NCI-H2171 treated with DMSO at 0.1 percent for 48 hours (cell line): ENCODE measurements around the gene UFSP1.
A peak's percentile ranks its signal among the peaks of the same experiment; 100 is the strongest.

ENCODE experiments used
- DNase-seq: peaks from one replicate; lab custom pipeline; 2025; lab: John Stamatoyannopoulos, UW

Gene UFSP1

DNA sequence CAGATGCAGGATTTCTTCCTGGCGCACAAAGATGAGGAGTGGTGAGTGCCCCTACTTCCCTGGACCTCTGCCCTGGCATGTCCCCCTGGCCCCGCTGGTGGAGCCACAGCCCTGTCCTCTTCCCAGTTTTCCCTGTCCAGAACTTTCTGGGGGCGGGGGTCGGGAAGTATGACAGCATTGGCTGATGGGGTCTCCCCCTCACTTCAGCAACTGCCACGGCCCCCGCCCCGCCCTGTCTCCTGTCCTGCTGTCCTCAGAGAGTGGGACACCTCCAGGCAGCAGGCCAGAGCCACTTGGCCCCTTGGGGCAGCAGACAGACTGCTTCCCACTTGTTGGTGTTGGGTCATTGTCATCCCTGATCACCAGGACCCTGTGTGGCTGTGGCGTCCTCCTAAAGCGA lies 7.3 kb downstream of the UFSP1 start:
- DNase-seq, result no peak

DNA sequence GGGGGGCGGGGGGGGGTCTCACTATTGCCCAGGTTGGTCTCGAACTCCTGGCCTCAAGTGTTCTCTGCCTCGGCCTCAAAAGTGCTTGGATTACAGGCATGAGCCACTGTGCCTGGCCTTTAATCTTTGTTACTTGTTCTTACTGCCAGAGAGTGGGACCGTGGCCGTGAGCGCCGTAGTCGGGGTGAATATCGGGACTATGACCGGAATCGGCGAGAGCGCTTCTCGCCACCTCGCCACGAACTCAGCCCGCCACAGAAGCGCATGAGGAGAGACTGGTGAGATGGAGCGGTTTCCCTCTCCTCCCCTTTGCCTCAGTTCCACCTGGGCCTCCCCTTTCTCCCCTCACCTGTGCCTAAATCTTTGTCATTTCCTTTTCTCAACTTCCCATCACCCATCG lies 8.4 kb downstream of the UFSP1 start:
- no peak for DNase-seq

DNA sequence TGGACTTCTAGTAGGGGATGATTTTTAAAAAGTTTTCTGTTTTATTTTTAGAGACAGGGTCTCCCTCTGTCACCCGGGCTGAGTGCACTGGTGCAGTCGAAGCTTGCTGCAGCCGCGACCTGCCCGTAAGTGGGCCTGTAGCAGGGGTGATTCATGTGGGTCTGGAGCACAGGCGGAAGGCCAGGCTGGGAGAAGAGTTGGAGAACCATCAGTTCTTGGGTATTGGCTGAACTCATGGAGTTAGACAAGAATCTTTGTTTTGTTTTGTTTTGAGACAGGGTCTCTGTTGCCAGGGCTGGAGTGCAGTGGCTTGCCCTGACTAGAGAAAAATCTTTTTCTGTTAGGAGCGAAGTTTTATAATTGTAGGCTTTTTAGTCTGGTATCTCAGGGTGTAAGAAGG lies 8.9 kb downstream of the UFSP1 start:
- DNase-seq, result no peak

DNA sequence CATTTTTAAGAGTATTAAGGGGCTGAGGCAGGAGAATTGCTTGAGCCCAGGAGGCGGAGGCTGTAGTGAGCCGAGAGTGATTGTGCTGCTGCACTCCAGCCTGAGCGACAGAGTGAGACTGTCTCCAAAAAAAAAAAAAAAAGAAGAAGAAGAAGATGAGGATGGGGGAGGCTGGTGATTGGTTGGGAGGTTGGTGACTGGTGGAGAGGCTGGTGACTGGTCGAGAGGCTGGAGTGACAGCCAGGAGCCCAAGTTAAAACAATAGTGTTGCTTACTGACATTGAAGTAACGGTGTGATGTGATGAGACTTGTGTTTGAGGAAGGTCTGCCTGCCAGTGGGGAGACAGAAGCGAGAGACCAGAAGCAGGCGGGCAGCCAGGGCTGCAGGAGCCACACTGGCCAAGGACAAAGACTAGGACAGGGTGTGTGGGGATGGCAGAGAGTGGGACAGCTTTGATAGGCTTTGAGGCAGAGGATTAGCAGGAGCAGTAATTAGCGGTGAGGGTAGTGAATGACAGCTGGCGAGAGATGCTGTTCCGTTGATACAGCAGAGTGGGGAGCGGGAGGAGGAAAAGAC lies 9.7 kb downstream of the UFSP1 start:
- DNase-seq, result no peak

DNA sequence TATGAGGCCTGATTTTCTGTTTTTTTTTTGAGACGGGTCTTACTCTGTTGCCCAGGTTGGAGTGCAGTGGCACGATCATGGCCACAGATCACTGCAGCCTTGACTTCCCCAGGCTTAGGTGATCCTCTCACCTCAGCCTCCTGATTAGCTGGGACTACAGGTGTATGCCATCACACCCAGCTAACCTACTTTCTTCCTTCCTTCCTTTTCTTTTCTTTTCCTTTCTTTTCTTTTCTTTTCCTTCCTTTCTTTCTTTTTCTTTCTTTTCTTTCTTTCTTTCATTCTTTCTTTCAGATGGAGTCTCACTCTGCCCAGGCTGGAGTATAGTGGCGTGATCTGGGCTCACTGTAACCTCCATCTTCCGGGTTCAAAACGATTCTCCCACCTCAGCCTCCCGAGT lies 10.8 kb downstream of the UFSP1 start:
- no peak for DNase-seq

DNA sequence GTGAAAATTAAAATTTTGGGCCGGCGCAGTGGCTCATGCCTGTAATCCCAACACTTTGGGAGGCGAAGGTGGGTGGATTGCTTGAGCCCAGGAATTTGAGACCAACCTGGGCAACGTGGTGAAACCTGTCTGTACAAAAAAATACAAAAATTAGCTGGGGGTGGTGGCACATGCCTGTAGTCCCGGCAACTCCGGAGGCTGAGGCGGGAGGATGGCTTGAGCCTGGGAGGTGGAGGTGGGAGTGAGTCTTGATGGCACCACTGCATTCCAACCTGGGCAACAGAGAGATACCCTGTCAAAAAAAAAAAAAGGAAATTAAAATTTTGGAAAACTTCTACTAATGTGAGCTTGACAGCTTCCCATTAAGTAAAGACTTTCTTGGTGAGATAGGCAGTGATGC lies 11.5 kb downstream of the UFSP1 start:
- DNase-seq, result no peak

DNA sequence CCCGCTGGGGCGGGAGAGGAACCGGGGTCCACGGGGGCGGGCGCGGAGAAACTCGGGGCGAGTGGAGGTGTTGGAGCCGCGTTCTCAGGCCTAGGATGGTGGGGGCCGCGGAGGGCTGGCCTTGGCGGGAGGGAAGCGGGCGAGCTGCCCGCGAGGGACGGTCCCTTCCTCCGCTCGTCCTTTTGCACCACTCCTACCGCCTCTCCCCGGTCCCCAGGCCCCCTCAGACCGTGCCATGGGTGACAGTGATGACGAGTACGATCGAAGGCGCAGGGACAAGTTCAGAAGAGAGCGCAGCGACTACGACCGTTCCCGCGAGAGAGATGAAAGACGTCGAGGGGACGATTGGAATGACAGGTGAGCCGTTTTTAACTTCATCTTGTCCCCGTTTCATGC lies 14.2 kb downstream of the UFSP1 start:
- DNase-seq, result peak; percentile 19

DNA sequence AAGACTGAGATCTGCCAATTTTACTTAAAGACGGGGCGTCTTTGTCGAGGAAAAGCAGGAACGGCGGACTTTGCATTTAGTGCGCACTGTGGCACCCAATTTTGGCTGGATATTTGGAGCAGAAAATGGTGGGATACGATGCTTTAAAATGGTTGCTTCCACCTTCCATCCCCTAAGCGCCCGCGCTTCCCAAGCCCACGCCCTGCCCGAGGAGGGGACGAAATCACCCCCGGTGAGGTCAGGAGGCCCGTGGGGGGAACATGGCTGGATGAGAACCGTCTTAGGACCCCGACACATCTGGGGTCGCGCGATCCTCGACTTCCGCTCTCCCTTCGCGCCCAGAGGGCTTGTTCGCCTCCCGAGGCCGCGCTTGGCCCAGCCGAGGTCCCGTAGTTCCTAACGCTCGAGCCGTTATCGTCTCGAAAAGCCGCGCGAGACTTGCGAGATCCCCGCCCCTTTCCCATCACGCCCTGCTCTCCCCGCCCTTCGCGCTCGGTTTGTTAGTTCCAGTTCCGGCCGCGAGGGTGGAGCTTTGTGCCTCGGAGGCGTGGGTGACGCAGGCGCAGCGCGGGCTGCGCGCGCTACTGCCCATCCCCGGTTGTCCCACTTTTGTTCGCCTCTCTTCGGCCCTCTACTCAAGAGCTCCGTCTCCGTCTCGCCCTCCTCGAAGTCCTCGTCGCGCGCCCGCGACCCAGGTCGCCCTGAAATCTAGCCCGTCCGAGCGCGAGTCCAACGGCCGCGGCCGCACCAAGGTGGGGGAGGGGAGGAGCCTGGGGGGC lies 14.7 kb downstream of the UFSP1 start, which contains the start of gene SRRT:
SRRT (plus strand) TSS at position 527 of the 779 bp plus-strand sequence. CDS start 488 bp downstream, outside the sequence.
- DNase-seq, result peak; percentile 98

DNA sequence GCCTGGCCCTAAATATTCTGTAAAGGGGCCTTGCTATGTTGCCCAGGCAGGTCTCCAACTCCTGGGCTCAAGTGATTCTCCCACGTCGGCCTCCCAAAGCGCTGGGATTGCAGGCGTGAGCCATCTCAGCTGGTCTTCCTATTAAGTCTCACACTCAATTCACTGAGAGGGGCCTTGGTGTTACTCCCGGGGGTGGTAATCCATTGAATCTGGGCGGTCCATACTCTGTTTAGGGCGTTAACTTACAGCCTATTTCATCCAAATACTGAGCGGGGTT lies 15.3 kb downstream of the UFSP1 start:
- DNase-seq, result no peak

DNA sequence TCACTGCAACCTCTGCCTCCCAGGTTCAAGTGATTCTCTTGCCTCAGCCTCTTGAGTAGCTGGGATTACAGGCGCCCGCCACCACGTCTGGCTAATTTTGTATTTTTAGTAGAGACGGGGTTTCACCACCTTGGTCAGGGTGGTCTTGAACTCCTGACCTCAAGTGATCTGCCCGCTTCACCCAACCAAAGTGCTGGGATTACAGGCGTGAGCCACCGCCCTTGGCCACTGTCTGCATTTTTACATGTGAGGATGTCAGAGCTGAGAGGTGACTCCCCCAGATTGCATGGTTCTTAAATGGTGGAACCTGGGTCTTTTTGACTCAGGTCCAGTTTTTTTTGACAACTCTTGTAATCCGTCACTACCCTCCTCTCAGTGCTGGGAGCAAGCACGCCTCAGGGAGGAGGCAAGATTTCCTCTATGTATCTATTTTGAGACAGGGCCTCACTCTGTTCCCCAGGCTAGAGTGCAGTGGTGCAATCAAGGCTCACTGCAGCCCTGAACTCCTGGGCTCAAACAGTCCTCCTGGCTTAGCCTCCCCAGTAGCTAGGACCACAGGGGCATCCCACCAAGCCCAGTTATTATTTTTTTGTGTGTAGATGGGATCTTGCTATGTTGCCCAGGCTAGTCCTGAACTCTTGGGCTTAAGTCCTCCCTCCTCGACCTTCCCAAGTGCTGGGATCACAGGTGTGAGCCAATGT lies 15.8 kb downstream of the UFSP1 start:
- DNase-seq, result peak; percentile 33

DNA sequence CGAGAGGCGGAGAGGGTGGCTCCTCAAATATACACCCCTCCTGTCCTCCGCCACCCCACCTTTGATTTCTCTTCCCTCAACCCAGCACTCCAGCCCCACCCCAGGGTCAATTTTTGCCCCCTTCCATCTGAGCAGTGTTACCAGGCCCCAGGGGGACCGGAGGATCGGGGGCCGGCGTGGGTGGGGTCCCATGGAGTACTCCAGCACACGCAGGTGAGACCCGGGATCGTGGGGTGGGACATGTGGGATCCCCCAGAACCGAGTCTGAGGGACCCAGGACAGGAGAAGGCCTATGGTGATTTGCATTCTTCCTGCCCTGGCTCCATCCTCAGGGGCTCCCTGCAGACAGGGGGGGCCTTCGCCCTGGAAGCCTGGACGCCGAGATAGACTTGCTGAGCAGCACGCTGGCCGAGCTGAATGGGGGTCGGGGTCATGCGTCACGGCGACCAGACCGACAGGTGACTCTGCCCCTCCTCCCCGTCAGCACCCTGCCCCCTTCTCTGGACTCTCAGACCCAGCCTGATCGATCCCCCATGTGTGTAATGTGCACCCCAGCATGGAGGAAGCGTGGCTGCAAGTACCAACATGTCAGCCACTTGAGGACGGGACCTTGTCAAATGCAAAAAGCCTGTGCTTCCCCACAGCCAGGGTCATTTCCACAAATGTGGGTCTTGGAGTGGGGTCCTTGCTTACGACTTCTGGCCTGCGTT lies 21.6 kb downstream of the UFSP1 start:
- no peak for DNase-seq

DNA sequence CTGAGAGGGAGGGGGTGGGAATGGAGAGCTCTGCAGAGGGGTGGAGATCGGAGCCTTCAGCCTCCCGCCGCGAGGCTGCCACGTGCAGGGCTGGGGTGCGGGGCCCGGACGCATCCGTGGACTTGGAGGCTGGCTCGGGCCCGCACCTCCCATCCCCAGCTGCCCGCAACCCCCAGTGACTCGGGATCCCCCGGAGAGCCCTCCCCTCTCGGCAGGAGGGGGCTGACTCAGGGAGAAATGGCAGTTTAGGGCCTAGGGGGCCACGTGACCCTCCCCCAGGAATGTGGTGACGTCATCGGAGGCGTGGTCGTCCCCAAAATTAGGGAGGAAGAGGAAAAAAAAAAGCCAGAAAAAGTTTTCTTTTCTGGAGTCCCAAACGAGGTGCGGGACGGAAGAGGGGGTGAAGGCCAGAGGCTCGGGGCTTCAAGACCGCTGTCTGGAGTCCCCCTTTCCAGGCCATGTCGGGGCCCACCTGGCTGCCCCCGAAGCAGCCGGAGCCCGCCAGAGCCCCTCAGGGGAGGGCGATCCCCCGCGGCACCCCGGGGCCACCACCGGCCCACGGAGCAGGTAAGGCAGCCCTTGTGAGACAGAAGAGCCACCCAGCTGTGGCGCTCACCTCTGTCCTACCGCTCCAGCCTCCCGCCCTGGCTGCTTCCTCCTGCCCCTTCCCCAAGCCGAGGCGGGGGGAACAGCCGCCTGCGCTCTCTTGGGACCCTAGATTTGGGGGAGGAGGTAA lies 22.3 kb downstream of the UFSP1 start, which contains the start of gene TRIP6:
TRIP6 (plus strand) TSS at position 348 of the 736 bp plus-strand sequence; CDS start at position 459, 111 bp downstream.
- DNase-seq, result peak; percentile 73

DNA sequence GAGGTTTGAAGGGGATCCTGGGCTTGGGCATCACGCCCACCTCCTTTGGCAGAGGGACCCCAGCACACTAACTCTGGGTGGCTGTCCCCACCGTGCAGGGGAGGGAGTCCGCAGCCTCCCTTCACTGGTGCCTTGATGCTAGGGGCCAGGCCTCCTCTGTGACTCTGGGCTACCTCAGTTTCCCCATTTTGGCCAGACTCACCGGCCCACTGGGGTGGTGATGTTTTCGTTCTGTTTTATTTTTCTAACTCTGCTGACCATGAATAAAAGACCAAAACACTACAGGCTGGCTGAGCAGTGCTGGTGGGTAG lies 22.8 kb downstream of the UFSP1 start:
- no peak for DNase-seq

DNA sequence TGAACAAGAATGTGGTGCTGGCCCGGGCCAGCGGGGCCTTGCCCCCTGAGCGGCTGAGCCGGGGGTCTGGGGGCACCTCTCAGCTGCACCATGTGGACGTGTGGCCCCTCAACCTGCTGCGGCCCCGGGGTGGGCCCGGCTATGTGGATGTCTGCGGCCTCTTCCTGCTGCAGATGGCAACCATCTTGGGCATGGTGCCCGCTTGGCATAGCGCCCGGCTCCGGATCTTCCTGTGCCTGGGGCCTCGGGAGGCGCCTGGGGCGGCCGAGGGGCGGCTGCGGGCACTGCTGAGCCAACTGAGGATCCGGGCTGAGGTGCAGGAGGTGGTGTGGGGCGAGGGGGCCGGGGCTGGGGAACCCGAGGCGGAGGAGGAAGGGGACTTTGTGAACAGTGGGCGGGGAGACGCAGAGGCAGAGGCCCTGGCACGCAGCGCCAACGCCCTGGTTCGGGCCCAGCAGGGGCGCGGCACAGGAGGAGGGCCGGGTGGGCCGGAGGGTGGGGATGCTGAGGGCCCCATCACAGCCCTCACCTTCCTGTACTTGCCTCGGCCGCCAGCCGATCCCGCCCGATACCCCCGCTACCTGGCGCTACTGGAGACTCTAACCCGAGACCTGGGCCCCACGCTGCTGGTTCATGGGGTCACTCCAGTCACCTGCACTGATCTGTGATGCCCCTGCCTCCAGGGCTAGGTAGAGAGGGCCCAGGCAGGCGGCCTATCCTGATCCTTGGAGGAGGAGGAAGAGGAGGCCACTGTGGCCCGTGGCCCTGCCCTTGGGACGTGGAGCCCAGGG lies 23.4 kb downstream of the UFSP1 start:
- DNase-seq, result peak; percentile 77

DNA sequence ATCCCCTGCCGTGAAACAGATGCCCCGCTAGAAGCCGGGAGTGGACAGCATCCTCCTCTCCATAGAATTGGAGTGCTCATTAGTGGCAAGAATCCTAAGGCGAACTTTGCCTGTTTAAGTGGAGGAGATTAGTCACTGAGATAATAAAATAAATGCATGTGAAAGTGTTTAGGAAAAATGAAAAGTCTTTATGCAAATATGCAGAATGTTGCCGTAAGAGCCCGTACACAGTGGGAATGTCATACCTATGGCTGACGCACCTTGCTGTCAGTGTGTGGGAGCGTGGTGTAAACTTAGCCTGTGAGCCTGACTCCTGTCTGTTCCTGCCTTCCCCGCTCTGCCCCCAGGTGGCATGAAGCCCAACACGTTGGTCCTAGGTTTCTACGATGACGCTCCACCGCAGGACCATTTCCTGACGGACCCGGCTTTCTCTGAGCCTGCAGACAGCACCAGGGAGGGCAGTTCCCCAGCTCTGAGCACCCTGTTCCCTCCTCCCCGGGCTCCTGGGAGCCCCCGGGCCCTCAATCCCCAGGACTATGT lies 24.1 kb downstream of the UFSP1 start:
- peak; percentile 84 for DNase-seq

DNA sequence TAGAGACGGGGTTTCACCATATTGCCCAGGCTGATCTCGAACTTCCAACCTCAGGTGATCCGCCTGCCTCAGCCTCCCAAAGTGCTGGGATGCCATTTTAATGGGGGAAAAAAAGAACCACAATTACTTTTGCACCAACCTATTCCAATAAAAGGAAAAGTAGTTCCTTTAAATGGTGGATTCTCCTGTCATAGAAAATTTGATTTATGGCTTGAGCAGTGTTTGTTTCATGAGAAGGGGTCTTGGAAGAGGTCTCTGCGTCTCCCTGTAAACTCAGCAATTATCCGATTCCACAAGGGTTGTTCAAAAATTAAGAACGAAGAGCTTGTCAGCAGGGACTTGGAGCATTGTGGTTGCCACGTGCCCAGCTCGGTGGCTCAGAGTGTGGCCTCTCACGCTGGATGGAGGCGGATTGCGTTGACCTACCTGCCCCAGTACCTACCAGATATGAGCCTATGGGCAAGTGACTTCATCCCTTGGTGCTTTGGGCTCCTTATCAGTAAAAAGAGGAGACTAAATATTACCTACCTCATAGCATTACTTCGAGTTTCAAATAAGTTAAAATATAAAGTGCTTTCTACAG lies 25.2 kb downstream of the UFSP1 start:
- no peak for DNase-seq

DNA sequence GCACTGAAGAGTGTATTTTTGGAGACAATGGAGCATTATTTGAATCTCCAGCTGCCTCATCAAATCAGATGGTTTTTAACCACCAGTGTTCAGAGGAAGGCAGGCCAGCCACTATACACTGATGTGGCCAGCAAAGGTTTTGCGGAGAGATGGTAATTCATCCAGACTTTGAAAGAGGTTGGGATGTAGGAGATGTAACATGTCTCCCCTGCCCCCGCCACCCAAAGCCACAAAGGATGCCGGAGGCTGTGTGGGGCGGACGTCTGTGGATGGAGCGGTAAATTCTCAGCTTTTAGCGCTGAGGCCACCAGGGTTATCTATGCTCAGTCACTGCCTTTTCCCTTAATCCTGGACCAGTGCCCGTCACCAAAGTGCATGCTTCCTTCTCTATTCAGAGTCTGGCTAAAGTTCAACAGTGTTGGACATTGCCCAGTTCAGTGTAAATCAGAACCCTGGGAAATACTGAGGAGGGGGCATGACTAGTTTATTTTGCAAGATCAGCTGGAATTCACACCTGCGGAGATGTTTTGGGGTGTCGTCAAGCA lies 26.0 kb downstream of the UFSP1 start:
- no peak for DNase-seq

DNA sequence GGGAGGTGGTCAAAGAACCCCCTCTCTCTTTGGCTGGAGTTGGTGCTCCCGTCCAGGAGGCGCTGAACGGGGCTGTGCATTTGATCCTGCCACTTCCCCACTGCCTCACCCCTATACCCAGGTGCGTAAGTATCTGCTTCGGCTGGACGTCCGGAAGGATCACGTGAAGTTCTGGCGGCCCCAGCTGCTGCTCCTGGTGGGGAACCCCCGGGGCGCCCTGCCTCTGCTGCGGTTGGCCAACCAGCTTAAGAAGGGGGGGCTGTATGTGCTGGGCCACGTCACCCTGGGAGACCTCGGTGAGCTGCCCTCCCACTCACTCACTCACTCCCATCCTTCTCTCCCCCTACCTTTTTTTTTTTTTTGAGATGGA lies 27.9 kb downstream of the UFSP1 start:
- no peak for DNase-seq

DNA sequence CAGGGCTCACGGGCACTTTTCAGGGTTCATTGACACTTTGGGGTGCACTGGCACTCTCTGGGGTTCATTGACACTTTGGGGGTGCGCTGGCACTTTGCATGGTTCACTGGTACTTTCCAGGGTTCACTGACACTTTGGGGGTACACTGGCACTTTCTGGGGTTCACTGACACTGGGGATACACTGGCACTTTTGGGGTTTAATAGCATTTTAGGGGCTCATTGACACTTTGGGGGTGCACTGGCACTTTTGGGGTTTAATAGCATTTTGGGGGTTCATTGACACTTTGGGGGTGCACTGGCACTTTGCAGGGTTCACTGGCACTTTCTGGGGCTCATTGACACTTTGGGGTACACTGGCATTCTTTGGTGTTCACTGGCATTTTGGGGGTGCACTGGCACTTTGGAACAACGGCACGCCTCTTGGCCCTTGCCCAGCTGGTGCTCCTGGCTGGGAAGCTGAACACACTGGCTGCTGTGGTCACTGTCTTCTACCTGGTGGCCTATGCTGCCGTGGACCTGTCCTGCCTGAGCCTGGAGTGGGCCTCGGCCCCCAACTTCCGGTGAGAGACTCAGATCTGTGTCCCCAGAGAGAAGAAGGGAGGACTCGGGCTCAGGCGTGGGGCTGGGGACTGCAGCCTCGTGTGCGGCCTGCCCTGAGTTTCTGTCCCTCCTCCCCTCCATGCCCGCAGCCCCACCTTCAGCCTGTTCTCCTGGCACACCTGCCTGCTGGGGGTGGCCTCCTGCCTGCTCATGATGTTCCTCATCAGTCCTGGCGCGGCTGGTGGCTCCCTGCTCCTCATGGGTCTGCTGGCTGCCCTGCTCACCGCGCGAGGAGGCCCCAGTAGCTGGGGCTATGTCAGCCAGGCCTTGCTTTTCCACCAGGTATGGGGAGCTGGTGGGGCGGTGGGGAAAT lies 28.6 kb downstream of the UFSP1 start:
- no peak for DNase-seq
